ENCODE measurements around the gene ULK4.

GRCh38 chr3:41290736-41291135 is 671.2 kb downstream of the ULK4 start:
- TF ChIP-seq ZNF510 (tag by site-specific recombination; IDR thresholded peaks at IDR 0.05; ENCODE audit: insufficient replicate concordance), result no peak
- TF ChIP-seq PRDM6 (tag by site-specific recombination; IDR thresholded peaks at IDR 0.05), result no peak
- TF ChIP-seq CTCF (tag by site-specific recombination; IDR thresholded peaks at IDR 0.05), result no peak
- no peak for TF ChIP-seq ZNF362 (tag by site-specific recombination; IDR thresholded peaks at IDR 0.05)
